CD14-positive monocyte (primary cell): ENCODE measurements around the gene ATXN2. TPM values are rescaled to one million over a fixed set of nuclear protein-coding genes. Genes with fewer than 3 reads are reported as not detected.

Experiments
- DNase-seq, 3 donors: peaks; one replicate each; pipeline ENCODE4 v3.0.0-alpha.2; 2011 to 2022
- H2AFZ ChIP-seq: 2 replicates; pipeline ENCODE4 v1.6.0; 2012; ENCODE audit warnings: mild to moderate bottlenecking, low read depth, low read length, inconsistent platforms; ENCODE audit not compliant: insufficient read depth, poor library complexity, severe bottlenecking
- H3K27ac ChIP-seq, 2 donors: 1 replicate in 1 of 2; 2 replicates in 1 of 2; pipeline ENCODE4 v1.5.1; 2012 to 2013; ENCODE audit warnings: low read length in 2 of 2, control low read depth in 1 of 2, inconsistent platforms in 1 of 2, low read depth in 1 of 2, mild to moderate bottlenecking in 1 of 2
- H3K27me3 ChIP-seq, 2 donors: one replicate each; pipeline versions ENCODE4 v1.6.0 to v1.6.1; 2011 to 2013; ENCODE audit warnings: low read length in 2 of 2; ENCODE audit not compliant: control insufficient read depth in 2 of 2, insufficient read depth in 2 of 2
- H3K36me3 ChIP-seq, 2 donors: replicated peaks in 1 of 2; 1 replicate in 1 of 2; 2 replicates in 1 of 2; pipeline versions ENCODE4 v1.5.1 to v1.6.1; 2012 to 2013; ENCODE audit warnings: low read length in 2 of 2, control low read depth in 1 of 2, inconsistent platforms in 1 of 2, mild to moderate bottlenecking in 1 of 2; ENCODE audit not compliant: insufficient read depth in 2 of 2, control insufficient read depth in 1 of 2
- H3K4me1 ChIP-seq, 2 donors: 1 replicate in 1 of 2; 2 replicates in 1 of 2; pipeline versions ENCODE4 v1.5.1 to v1.6.1; 2012 to 2013; ENCODE audit warnings: low read length in 2 of 2, control low read depth in 1 of 2, inconsistent platforms in 1 of 2, mild to moderate bottlenecking in 1 of 2, moderate library complexity in 1 of 2; ENCODE audit not compliant: insufficient read depth in 2 of 2, control insufficient read depth in 1 of 2
- H3K4me2 ChIP-seq: replicated peaks from 2 replicates; pipeline ENCODE3; 2012; ENCODE audit warnings: low read length, moderate library complexity, mild to moderate bottlenecking; ENCODE audit not compliant: poor library complexity, severe bottlenecking; ENCODE audit errors: extremely low read depth
- H3K4me3 ChIP-seq, 3 experiments: fragments of 200-600 bp in 1 of 3; sonication (generic) in 1 of 3; replicated peaks in 1 of 3; 1 replicate in 2 of 3; 2 replicates in 1 of 3; pipeline ENCODE4 v1.5.1; 2011 to 2013; ENCODE audit warnings: low read length in 3 of 3, mild to moderate bottlenecking in 3 of 3, control low read depth in 2 of 3, low read depth in 2 of 3, inconsistent platforms in 1 of 3, moderate library complexity in 1 of 3
- H3K79me2 ChIP-seq: 2 replicates; pipeline ENCODE4 v1.6.0; 2012; ENCODE audit warnings: mild to moderate bottlenecking, control low read depth, inconsistent platforms, low read length, moderate library complexity; ENCODE audit not compliant: insufficient read depth
- H3K9ac ChIP-seq: 2 replicates; pipeline ENCODE4 v1.6.0; 2017; ENCODE audit warnings: low read length, mild to moderate bottlenecking; ENCODE audit not compliant: insufficient read depth, poor library complexity, severe bottlenecking
- H3K9me3 ChIP-seq, 2 donors: replicated peaks in 1 of 2; 1 replicate in 1 of 2; 2 replicates in 1 of 2; pipeline versions ENCODE4 v1.5.1 to v1.6.1; 2012 to 2013; ENCODE audit warnings: low read length in 2 of 2, control low read depth in 1 of 2; ENCODE audit not compliant: control insufficient read depth in 1 of 2, insufficient read depth in 1 of 2
- H4K20me1 ChIP-seq: 2 replicates; pipeline ENCODE4 v1.6.0; 2012; ENCODE audit warnings: mild to moderate bottlenecking, low read length, control low read depth, moderate library complexity; ENCODE audit not compliant: insufficient read depth
- H3K27ac Mint-ChIP-seq, 7 donors: one replicate each; pipeline ENCODE4 v1.8.0; 2020; ENCODE audit warnings: mild to moderate bottlenecking in 7 of 7, mixed read lengths in 7 of 7, moderate library complexity in 6 of 7, inconsistent platforms in 2 of 7
- H3K27me3 Mint-ChIP-seq, 3 donors: one replicate each; pipeline ENCODE4 v1.8.0; 2021 to 2022; ENCODE audit warnings: low read depth in 3 of 3, mild to moderate bottlenecking in 3 of 3, mixed read lengths in 3 of 3, moderate library complexity in 3 of 3, inconsistent platforms in 1 of 3
- H3K36me3 Mint-ChIP-seq, 2 donors: one replicate each; pipeline ENCODE4 v1.8.0; 2020; ENCODE audit warnings: mixed read lengths in 2 of 2, inconsistent platforms in 1 of 2, mild to moderate bottlenecking in 1 of 2
- H3K4me1 Mint-ChIP-seq: one replicate; pipeline ENCODE4 v1.8.0; 2020; ENCODE audit warnings: mild to moderate bottlenecking, mixed read lengths
- H3K4me3 Mint-ChIP-seq, 2 donors: one replicate each; pipeline ENCODE4 v1.8.0; 2020; ENCODE audit warnings: mild to moderate bottlenecking in 2 of 2, mixed read lengths in 2 of 2, moderate library complexity in 1 of 2
- H3K9me3 Mint-ChIP-seq, 7 donors: one replicate each; pipeline ENCODE4 v1.8.0; 2020 to 2022; ENCODE audit warnings: mixed read lengths in 7 of 7, mild to moderate bottlenecking in 6 of 7, moderate library complexity in 6 of 7, inconsistent platforms in 2 of 7
- CTCF ChIP-seq: fragments of 200-600 bp; IDR thresholded peaks from one replicate; pipeline ENCODE4 v1.8.0; 2022; ENCODE audit warnings: antibody characterized with exemption, mild to moderate bottlenecking
- WGBS: methylation state at CpG from one replicate; pipeline ENCODE4 v1.1.5; 2013; ENCODE audit warnings: missing lambda C conversion rate; ENCODE audit not compliant: insufficient coverage; 5-methylcytosine and 5-hydroxymethylcytosine counted together
- intact Hi-C, 2 donors: fragments of 100-400 bp; cut with micrococcal nuclease; formaldehyde crosslinking; loops; one replicate each; pipeline versions ENCODE4 v1.15.0 to v1.15.1; 2023
- polyA plus RNA-seq, 3 donors: library from polyadenylated mRNA; depleted of rRNA in 1 of 3; unstranded in 2 of 3; stranded (reverse) in 1 of 3; fragments of 300-500 nt in 2 of 3; fragments of >200 nt in 1 of 3; fragmentation: Illumina TruSeq in 2 of 3; gene quantifications; 1 replicate in 2 of 3; 2 replicates in 1 of 3; pipeline ENCODE4 v1.2.3, GENCODE V29; 2012 to 2021

ATXN2 gene
- polyA plus RNA-seq, 3 donors = 4.3 to 28.8 (median 11.9) TPM

GRCh38 chr12:111429828-111430432 is 169.2 kb downstream of the ATXN2 start:
- Histone ChIP-seq H2AFZ (no peak overlapping the region), H3K4me3 (peak overlapping the region in 2 of 3 experiments; percentile 7 to 56), H3K9ac (peak overlapping the region; percentile 19), H3K4me1 (peaks cover 100% of the 10 kb centered on the region in 2 donors), H3K36me3 (peaks cover 19 to 32% of the 10 kb centered on the region in 2 donors), H3K4me2 (peak overlapping the region; percentile 70), H4K20me1 (peaks cover 100% of the 10 kb centered on the region), H3K27me3 (no peaks in the 10 kb centered on the region), H3K9me3 (no peaks in the 10 kb centered on the region), H3K27ac (peak overlapping the region; percentile 80 to 90), H3K79me2 (peaks cover 100% of the 10 kb centered on the region)
- intact Hi-C loops = loop anchor here (2.0 kb wide), 2 partner anchors 15 to 19 kb away; no protein-coding TSS in a partner anchor
- peak overlapping the region; percentile 66 to 86 for H3K4me3 Mint-ChIP-seq
- peaks cover 0 to 2% (median 0%) of the 10 kb centered on the region in 3 donors for H3K27me3 Mint-ChIP-seq
- H3K27ac Mint-ChIP-seq = peak overlapping the region; percentile 84 to 96 (median 90)
- no peak for TF ChIP-seq CTCF
- H3K36me3 Mint-ChIP-seq = peaks cover 41 to 54% of the 10 kb centered on the region in 2 donors
- 9% methylated on average over 15 of the region's 21 CpGs for WGBS
- peaks cover 99% of the 10 kb centered on the region for H3K4me1 Mint-ChIP-seq
- H3K9me3 Mint-ChIP-seq = no peaks in the 10 kb centered on the region
- DNase-seq = no peak

- DNase-seq = peak; percentile 69 to 85 (median 82)
- no peaks in the 10 kb centered on the region for H3K9me3 ChIP-seq
- peak overlapping the region; percentile 66 to 69 for H3K4me3 Mint-ChIP-seq
- peaks cover 100% of the 10 kb centered on the region for H3K79me2 ChIP-seq
- peaks cover 96% of the 10 kb centered on the region for H3K4me1 Mint-ChIP-seq
- H3K36me3 Mint-ChIP-seq = peaks cover 37 to 53% of the 10 kb centered on the region in 2 donors
- H3K27ac ChIP-seq = peak overlapping the region; percentile 80 to 90
- H3K27ac Mint-ChIP-seq = peak overlapping the region; percentile 88 to 93 (median 90)
- H2AFZ ChIP-seq = no peak overlapping the region
- H3K27me3 Mint-ChIP-seq = peaks cover 0 to 2% (median 0%) of the 10 kb centered on the region in 3 donors
- peaks cover 100% of the 10 kb centered on the region for H4K20me1 ChIP-seq
- peaks cover 98 to 100% of the 10 kb centered on the region in 2 donors for H3K4me1 ChIP-seq
- H3K9me3 Mint-ChIP-seq = no peaks in the 10 kb centered on the region
- H3K9ac ChIP-seq = peak overlapping the region; percentile 47
- H3K36me3 ChIP-seq = peaks cover 27 to 42% of the 10 kb centered on the region in 2 donors
- intact Hi-C loops = loop anchor here in 1 of 2 donors (2.0 kb wide), 1 partner anchor 18 kb away; no protein-coding TSS in a partner anchor
- peak overlapping the region in 2 of 3 experiments; percentile 13 to 56 for H3K4me3 ChIP-seq
- peak overlapping the region; percentile 70 for H3K4me2 ChIP-seq
- TF ChIP-seq CTCF = no peak
- no peaks in the 10 kb centered on the region for H3K27me3 ChIP-seq
- WGBS = 0% methylated on average over 8 of the region's 21 CpGs
These were observed 170.4 kb downstream of the ATXN2 start for GRCh38 chr12:111428728-111429175.
